Neutrophil (primary cell): ENCODE data around the gene DUOXA1.

Experiments used
- H3K27ac ChIP-seq: fragments of 200-600 bp; sonication (generic); 2 replicates; pipeline ENCODE4 v1.5.1; 2016; ENCODE audit warnings: mild to moderate bottlenecking, moderate library complexity
- H3K27me3 ChIP-seq: fragments of 200-600 bp; sonication (generic); 2 replicates; pipeline ENCODE4 v1.6.0; 2016; ENCODE audit warnings: mild to moderate bottlenecking
- H3K36me3 ChIP-seq: fragments of 200-600 bp; sonication (generic); 2 replicates; pipeline ENCODE4 v1.5.1; 2017
- H3K4me1 ChIP-seq, 2 experiments: fragments of 200-600 bp in 1 of 2; sonication (generic) in 1 of 2; 1 replicate in 1 of 2; 2 replicates in 1 of 2; pipeline versions ENCODE4 v1.5.1 to v1.6.1; 2013 to 2016; ENCODE audit warnings: low read depth in 1 of 2, low read length in 1 of 2, mild to moderate bottlenecking in 1 of 2, moderate library complexity in 1 of 2; ENCODE audit not compliant: control insufficient read depth in 1 of 2, insufficient read depth in 1 of 2
- H3K4me3 ChIP-seq, 2 experiments: fragments of 200-600 bp in 1 of 2; sonication (generic) in 1 of 2; 1 replicate in 1 of 2; 2 replicates in 1 of 2; pipeline ENCODE4 v1.5.1; 2013 to 2016; ENCODE audit warnings: low read depth in 1 of 2, low read length in 1 of 2, mild to moderate bottlenecking in 1 of 2, moderate library complexity in 1 of 2
- H3K9me3 ChIP-seq: fragments of 200-600 bp; sonication (generic); 2 replicates; pipeline ENCODE4 v1.5.1; 2016
- TF ChIP-seq, protein P1 (sequence below): fragments of 200-600 bp; sonication (generic); IDR thresholded peaks from 2 replicates; pipeline ENCODE4 v1.5.1; 2016; ENCODE audit warnings: antibody characterized with exemption

Gene DUOXA1

DNA sequence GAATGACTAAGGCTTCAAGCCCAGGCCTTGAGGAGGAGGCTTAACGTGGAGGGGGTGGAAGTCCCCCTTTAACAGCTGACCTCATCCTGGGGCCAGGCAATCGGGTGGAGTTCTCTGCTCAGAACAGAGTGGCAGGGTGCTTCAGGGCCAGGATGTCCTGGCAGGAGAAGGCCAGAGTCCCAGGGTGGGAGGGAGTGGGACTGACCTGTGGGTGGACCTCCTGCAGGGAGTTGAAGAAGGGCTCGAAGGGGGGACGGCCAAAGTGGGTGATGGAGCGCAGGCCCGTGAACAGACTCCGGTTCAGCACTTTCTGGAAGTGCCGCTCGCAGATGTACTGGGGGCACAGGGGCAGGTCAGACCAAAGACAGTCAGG lies 35.3 kb downstream of the DUOXA1 start:
- H3K4me1 ChIP-seq: no peaks in the 10 kb centered on the region
- H3K4me3 ChIP-seq: no peak overlapping the region
- no peaks in the 10 kb centered on the region for H3K36me3 ChIP-seq
- H3K27ac ChIP-seq: no peak overlapping the region
- TF ChIP-seq, protein P1, sequence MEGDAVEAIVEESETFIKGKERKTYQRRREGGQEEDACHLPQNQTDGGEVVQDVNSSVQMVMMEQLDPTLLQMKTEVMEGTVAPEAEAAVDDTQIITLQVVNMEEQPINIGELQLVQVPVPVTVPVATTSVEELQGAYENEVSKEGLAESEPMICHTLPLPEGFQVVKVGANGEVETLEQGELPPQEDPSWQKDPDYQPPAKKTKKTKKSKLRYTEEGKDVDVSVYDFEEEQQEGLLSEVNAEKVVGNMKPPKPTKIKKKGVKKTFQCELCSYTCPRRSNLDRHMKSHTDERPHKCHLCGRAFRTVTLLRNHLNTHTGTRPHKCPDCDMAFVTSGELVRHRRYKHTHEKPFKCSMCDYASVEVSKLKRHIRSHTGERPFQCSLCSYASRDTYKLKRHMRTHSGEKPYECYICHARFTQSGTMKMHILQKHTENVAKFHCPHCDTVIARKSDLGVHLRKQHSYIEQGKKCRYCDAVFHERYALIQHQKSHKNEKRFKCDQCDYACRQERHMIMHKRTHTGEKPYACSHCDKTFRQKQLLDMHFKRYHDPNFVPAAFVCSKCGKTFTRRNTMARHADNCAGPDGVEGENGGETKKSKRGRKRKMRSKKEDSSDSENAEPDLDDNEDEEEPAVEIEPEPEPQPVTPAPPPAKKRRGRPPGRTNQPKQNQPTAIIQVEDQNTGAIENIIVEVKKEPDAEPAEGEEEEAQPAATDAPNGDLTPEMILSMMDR: no peak
- no peaks in the 10 kb centered on the region for H3K27me3 ChIP-seq
- H3K9me3 ChIP-seq: no peaks in the 10 kb centered on the region

DNA sequence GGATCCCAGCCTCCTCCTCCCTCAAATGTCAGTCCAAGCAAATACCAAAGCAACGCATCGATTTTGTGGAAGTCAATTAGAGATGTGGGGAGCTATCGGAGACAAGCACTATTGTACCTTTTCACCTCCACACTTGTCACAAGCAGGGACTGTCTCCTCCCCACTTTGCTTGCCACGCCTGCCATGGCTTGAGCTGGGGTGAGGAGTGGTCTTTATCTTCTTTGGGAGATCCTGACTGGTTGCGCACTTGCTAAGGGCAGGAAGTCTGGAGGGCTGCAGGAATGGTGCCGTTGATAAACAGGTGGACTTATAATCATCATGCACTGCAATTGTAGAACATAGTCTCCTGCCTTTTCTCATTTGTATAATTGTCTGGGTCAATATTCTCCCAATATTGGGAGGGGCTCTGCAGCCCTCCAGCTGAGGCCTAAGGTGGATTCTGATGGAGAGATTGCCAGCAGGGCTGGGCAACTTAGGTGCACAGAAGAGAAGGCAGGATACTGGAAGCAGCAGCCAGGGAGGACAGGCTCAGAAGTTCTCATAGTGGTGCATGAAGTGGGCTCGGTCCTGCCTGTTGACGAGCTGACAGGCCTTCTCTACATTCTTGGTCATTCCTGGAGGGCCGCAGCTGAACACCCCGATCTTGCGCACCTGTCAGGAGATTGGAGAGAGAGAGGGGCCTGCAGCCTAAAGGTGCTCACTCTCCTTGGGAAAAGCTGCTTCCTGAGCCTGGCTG lies 35.9 kb downstream of the DUOXA1 start:
- Histone ChIP-seq H3K4me3 (no peak overlapping the region), H3K27ac (no peak overlapping the region), H3K36me3 (no peaks in the 10 kb centered on the region), H3K27me3 (no peaks in the 10 kb centered on the region), H3K9me3 (no peaks in the 10 kb centered on the region), H3K4me1 (no peaks in the 10 kb centered on the region)
- TF ChIP-seq, protein P1: no peak

DNA sequence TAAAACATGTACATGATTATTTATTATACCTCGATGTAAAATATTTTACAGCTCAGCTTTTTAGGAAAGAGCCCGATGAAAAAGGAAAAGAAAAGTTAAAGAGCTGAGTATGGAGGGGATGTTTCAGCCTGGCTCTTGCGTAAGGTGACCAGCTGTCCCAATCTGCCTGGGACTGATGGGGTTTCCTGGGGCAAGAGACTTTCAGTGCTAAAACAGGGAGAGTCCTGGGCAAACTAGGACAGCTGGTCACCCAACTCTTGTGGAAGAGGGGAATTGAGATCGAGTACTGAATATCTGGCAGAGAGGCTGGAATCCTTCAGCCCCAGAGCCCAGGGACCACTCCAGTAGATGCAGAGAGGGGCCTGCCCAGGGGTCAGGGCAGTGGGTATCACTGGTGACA lies 36.7 kb downstream of the DUOXA1 start:
- H3K27ac ChIP-seq: no peak overlapping the region
- H3K4me3 ChIP-seq: no peak overlapping the region
- H3K27me3 ChIP-seq: no peaks in the 10 kb centered on the region

DNA sequence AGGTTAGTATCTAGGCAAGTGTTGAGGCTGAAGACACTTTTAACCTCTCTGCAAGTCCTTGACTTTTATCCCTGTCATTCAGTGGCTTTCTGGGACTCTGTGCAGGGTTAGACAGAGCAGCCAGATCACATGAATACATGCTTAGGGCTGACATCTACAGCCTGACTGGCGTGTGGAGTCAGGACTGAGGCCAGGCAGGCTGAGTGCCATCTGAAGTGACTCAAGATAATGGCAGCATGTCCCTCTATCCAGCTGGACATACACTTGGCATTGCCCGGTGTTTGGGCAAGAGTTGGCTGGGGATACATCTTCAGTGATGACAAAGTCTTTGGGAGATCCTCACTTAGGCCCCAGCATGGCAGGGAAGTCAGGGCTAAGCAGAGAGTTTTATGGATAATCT lies 38.1 kb downstream of the DUOXA1 start:
- no peak overlapping the region for H3K27ac ChIP-seq
- peaks cover 9% of the 10 kb centered on the region for H3K27me3 ChIP-seq
- TF ChIP-seq, protein P1: no peak

More for the DNA sequence above, 36.7 kb downstream of the DUOXA1 start:
- TF ChIP-seq, protein P1: no peak
- Histone ChIP-seq H3K9me3 (no peaks in the 10 kb centered on the region), H3K36me3 (no peaks in the 10 kb centered on the region), H3K4me1 (no peaks in the 10 kb centered on the region)

DNA sequence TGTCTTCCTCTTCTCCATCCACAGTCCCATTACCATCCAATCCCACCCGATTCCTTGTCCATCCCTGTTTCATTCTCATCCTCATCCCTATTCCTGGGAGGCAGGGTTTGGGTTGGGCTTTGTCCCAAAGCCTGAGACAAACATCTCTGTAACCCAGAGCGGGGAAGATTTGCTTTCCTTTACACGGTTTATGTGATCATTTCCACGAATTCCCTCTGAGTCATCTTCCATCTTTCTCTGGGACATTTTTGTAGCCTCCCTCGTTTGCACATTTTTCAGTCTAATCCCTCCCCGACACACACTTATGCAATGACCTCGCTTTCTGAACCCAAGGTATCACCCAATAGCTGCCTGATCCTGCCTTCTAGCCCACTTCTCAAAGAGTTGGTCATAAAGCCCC lies 38.5 kb downstream of the DUOXA1 start:
- H3K27me3 ChIP-seq: peaks cover 9% of the 10 kb centered on the region
- no peaks in the 10 kb centered on the region for H3K36me3 ChIP-seq
- no peak overlapping the region for H3K4me3 ChIP-seq
- H3K4me1 ChIP-seq: no peaks in the 10 kb centered on the region
- TF ChIP-seq, protein P1: no peak
- no peaks in the 10 kb centered on the region for H3K9me3 ChIP-seq
- H3K27ac ChIP-seq: no peak overlapping the region

More for the DNA sequence above, 38.1 kb downstream of the DUOXA1 start:
- H3K4me1 ChIP-seq: no peaks in the 10 kb centered on the region
- H3K36me3 ChIP-seq: no peaks in the 10 kb centered on the region
- no peaks in the 10 kb centered on the region for H3K9me3 ChIP-seq
- no peak overlapping the region for H3K4me3 ChIP-seq
